GM12878 (cell line): ENCODE results near the gene RREB1. TPM values are rescaled to one million over a fixed set of nuclear protein-coding genes. Genes with fewer than 3 reads are reported as not detected.

Experiments used
- ATAC-seq: fragments of 200-7000 bp; cut with Tn5 transposase; 3 replicates; pipeline ENCODE4 v1.9.1; 2020; ENCODE audit warnings: mild to moderate bottlenecking, moderate library complexity
- BruUV-seq: library from RNA; stranded (reverse); fragments of 400-500 nt; replicated peaks from 2 replicates; lab custom pipeline; 2021; lab: Mats Ljungman, UMichigan
- CTCF ChIA-PET: fragments of 300-600 bp; sonication (Branson Sonifier 250); formaldehyde crosslinking; extraction: SDS; loops from one replicate; lab custom pipeline; 2021; ENCODE audit warnings: inconsistent platforms; lab: Yijun Ruan, JAX
- POLR2A ChIA-PET: fragments of 350-600 bp; formaldehyde crosslinking; extraction: SDS; loops from one replicate; lab custom pipeline; 2021; ENCODE audit warnings: inconsistent platforms; lab: Charles Lee
- RAD21 ChIA-PET: fragments of 300-600 bp; sonication (Branson Sonifier 250); formaldehyde crosslinking; loops from one replicate; lab custom pipeline; 2023; ENCODE audit warnings: antibody characterized with exemption; ENCODE audit not compliant: unreplicated experiment; lab: Charles Lee
- SMC1A ChIA-PET: fragments of 300-600 bp; sonication (Branson Sonifier 250); formaldehyde crosslinking; loops from one replicate; lab custom pipeline; 2023; ENCODE audit not compliant: unreplicated experiment, uncharacterized antibody; lab: Charles Lee
- DNase-seq: peaks from one replicate; pipeline ENCODE4 v3.0.0-alpha.2; 2011; ENCODE audit warnings: low read depth, low spot score
- FAIRE-seq: peaks from 3 replicates; lab custom pipeline; 2011; peaks lifted over from hg19 to GRCh38; lab: Jason Lieb, UNC
- H2AFZ ChIP-seq: 2 replicates; pipeline ENCODE4 v1.6.0; 2011; ENCODE audit warnings: low read depth, low read length, control low read depth; ENCODE audit not compliant: control insufficient read depth
- H3K27ac ChIP-seq: 2 replicates; pipeline ENCODE4 v1.5.1; 2011; ENCODE audit warnings: control low read depth; ENCODE audit not compliant: control insufficient read depth, insufficient read depth
- H3K27me3 ChIP-seq, 2 experiments: replicated peaks in 1 of 2; 2 replicates each; pipeline versions ENCODE4 v1.6.0 to v1.6.1; 2011; ENCODE audit warnings: low read length in 1 of 2; ENCODE audit not compliant: control insufficient read depth in 2 of 2, insufficient read depth in 2 of 2
- H3K36me3 ChIP-seq, 2 experiments: 2 replicates each; pipeline ENCODE4 v1.5.1; 2011; ENCODE audit warnings: low read length in 1 of 2; ENCODE audit not compliant: control insufficient read depth in 2 of 2, insufficient read depth in 2 of 2
- H3K4me1 ChIP-seq: 2 replicates; pipeline ENCODE4 v1.6.1; 2011; ENCODE audit warnings: mild to moderate bottlenecking, low read length, moderate library complexity, mixed read lengths; ENCODE audit not compliant: control insufficient read depth, insufficient read depth
- H3K4me2 ChIP-seq: 2 replicates; pipeline ENCODE4 v1.6.0; 2011; ENCODE audit warnings: control low read depth; ENCODE audit not compliant: control insufficient read depth, insufficient read depth
- H3K4me3 ChIP-seq: fragments of 200-600 bp; sonication (generic); 2 replicates; pipeline ENCODE4 v1.5.1; 2016
- H3K79me2 ChIP-seq: 2 replicates; pipeline ENCODE4 v1.6.0; 2011; ENCODE audit warnings: low read length; ENCODE audit not compliant: control insufficient read depth, insufficient read depth
- H3K9ac ChIP-seq: 2 replicates; pipeline ENCODE4 v1.8.0; 2011; ENCODE audit warnings: low read length, control low read depth, mixed read lengths; ENCODE audit not compliant: control insufficient read depth, insufficient read depth
- H3K9me3 ChIP-seq: replicated peaks from 3 replicates; pipeline ENCODE4 v1.5.1; 2011; ENCODE audit warnings: mild to moderate bottlenecking, low read length; ENCODE audit not compliant: control insufficient read depth, insufficient read depth
- H4K20me1 ChIP-seq: 2 replicates; pipeline ENCODE4 v1.6.0; 2011; ENCODE audit not compliant: control insufficient read depth, insufficient read depth
- ASH2L ChIP-seq: fragments of 300-600, 200-600 bp; sonication (generic); IDR thresholded peaks from 2 replicates; pipeline ENCODE4 v1.6.1; 2017; ENCODE audit warnings: low read depth, mild to moderate bottlenecking, borderline replicate concordance
- ATF3 ChIP-seq: IDR thresholded peaks from 2 replicates; pipeline ENCODE4 v1.6.1; 2011; ENCODE audit warnings: low read depth, mild to moderate bottlenecking, low read length, moderate library complexity, borderline replicate concordance; ENCODE audit errors: extremely low read depth
- CBX3 ChIP-seq: fragments of 200-600 bp; sonication (generic); IDR thresholded peaks from 2 replicates; pipeline ENCODE4 v1.6.1; 2016; ENCODE audit warnings: low read depth, borderline replicate concordance
- ELK1 ChIP-seq: IDR thresholded peaks from 2 replicates; pipeline ENCODE4 v1.6.1; 2012; ENCODE audit warnings: low read depth, low read length, improper control_type of control experiment
- KLF5 ChIP-seq: fragments of 450-650 bp; IDR thresholded peaks from 2 replicates; pipeline ENCODE4 v1.6.1; 2014; ENCODE audit warnings: mild to moderate bottlenecking; ENCODE audit not compliant: partially characterized antibody
- MAX ChIP-seq: IDR thresholded peaks from 2 replicates; pipeline ENCODE4 v1.6.1; 2012; ENCODE audit warnings: low read depth, low read length, improper control_type of control experiment
- MTA3 ChIP-seq: IDR thresholded peaks from 2 replicates; pipeline ENCODE4 v1.6.1; 2012; ENCODE audit warnings: low read length, inconsistent platforms, borderline replicate concordance
- NFIC ChIP-seq: IDR thresholded peaks from 2 replicates; pipeline ENCODE4 v1.6.1; 2012; ENCODE audit warnings: low read depth, mild to moderate bottlenecking, inconsistent platforms, low read length, moderate library complexity
- POLR2AphosphoS2 ChIP-seq: IDR thresholded peaks from 2 replicates; pipeline ENCODE4 v1.6.1; 2011; ENCODE audit warnings: low read depth, mild to moderate bottlenecking, low read length, improper control_type of control experiment, moderate library complexity
- RAD21 ChIP-seq: IDR thresholded peaks from 2 replicates; pipeline ENCODE4 v1.6.1; 2011; ENCODE audit warnings: mild to moderate bottlenecking, low read depth, low read length, moderate library complexity; ENCODE audit not compliant: insufficient read depth
- RAD51 ChIP-seq: fragments of 450-650 bp; IDR thresholded peaks from 2 replicates; pipeline ENCODE4 v1.6.1; 2016; ENCODE audit warnings: moderate library complexity, mild to moderate bottlenecking, inconsistent platforms
- RUNX3 ChIP-seq: IDR thresholded peaks from 2 replicates; pipeline ENCODE4 v1.6.1; 2012; ENCODE audit warnings: low read length, inconsistent platforms
- SIN3A ChIP-seq: IDR thresholded peaks from 2 replicates; pipeline ENCODE4 v1.6.1; 2012; ENCODE audit warnings: low read depth, low read length, improper control_type of control experiment
- ZNF384 ChIP-seq: IDR thresholded peaks from 2 replicates; pipeline ENCODE4 v1.6.1; 2012; ENCODE audit warnings: low read depth, mild to moderate bottlenecking, low read length, improper control_type of control experiment, borderline replicate concordance
- ZSCAN29 ChIP-seq: fragments of 450-650 bp; IDR thresholded peaks from 2 replicates; pipeline ENCODE4 v1.6.1; 2017; ENCODE audit warnings: mild to moderate bottlenecking, moderate library complexity
- WGBS: methylation state at CpG from one replicate; pipeline ENCODE4 v1.1.6; 2016; ENCODE audit warnings: low lambda C conversion rate; ENCODE audit not compliant: insufficient replicate concordance, insufficient coverage; ENCODE audit errors: missing lambda C conversion rate; 5-methylcytosine and 5-hydroxymethylcytosine counted together
- in situ Hi-C: fragments of 300-500 bp; cut with MboI; formaldehyde crosslinking; loops from 9 replicates; pipeline ENCODE4 v1.14.3; 2018; ENCODE audit warnings: mixed read lengths
- intact Hi-C: fragments of 100-400 bp; cut with micrococcal nuclease; formaldehyde crosslinking; loops from one replicate; pipeline ENCODE4 v1.14.2; 2022; ENCODE audit not compliant: unreplicated experiment
- polyA plus RNA-seq, 11 experiments: library from polyadenylated mRNA; depleted of rRNA in 4 of 11; unstranded in 6 of 11; stranded (reverse) in 5 of 11; fragments of >200 nt; fragmentation: Nextera tagmentation in 4 of 11; fragmentation: Illumina TruSeq in 1 of 11; extraction: Ambion mirVana in 4 of 11; extraction: Trizol in 1 of 11; gene quantifications; 1 replicate in 1 of 11; 2 replicates in 10 of 11; pipeline versions ENCODE4 v1.2.1 to v1.2.3, GENCODE V29; 2011 to 2016; ENCODE audit warnings: inconsistent platforms in 2 of 11, missing spikeins in 2 of 11, low read depth in 1 of 11
- total RNA-seq, 4 experiments: library from RNA; depleted of rRNA in 3 of 4; stranded (reverse); fragments of >200 nt in 3 of 4; fragmentation: Illumina TruSeq in 1 of 4; extraction: Trizol in 1 of 4; gene quantifications; 2 replicates each; pipeline versions ENCODE4 v1.2.1 to v1.2.3, GENCODE V29; 2013 to 2021
- TF ChIP-seq, protein P1 (sequence below): IDR thresholded peaks from 2 replicates; pipeline ENCODE4 v1.6.1; 2011; ENCODE audit warnings: low read depth, low read length, improper control_type of control experiment, borderline replicate concordance

The RREB1 gene
- total and polyA plus RNA-seq, 10 of the 15 experiments (the other 5 are each of a cell fraction or from before 2014, with no cell fraction given), result 1.9 to 30.3 (median 8.6) TPM

DNA sequence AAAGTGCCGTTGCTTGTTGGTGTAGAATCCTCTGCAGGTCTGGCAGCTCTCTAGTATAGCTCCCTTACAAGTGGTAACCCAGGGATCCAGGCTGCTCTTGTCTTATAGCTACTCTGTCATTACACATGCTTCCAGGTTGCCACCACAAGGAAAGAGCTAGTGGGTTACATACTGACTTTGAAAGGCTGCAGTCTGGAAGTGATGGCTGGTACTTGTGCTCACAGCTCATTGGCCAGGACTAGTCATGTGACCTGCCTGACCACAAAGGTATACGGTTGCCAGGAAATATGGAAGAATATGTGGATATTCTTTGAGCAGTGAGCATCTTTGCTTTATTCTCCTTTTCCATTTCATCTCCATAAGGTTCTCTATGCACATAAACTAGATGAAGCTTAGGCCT, 46.0 kb downstream of the RREB1 start (continued):
- TF ChIP-seq RAD51, result peak; percentile 80; the same call in 1 of the 2 replicates
- TF ChIP-seq, protein P1, sequence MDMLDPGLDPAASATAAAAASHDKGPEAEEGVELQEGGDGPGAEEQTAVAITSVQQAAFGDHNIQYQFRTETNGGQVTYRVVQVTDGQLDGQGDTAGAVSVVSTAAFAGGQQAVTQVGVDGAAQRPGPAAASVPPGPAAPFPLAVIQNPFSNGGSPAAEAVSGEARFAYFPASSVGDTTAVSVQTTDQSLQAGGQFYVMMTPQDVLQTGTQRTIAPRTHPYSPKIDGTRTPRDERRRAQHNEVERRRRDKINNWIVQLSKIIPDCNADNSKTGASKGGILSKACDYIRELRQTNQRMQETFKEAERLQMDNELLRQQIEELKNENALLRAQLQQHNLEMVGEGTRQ, result peak; percentile 3; the same call in 1 of the 2 replicates
- TF ChIP-seq NFIC, result no peak
- TF ChIP-seq RUNX3, result peak; percentile 46

GRCh38 chr6:7154341-7155139, 46.8 kb downstream of the RREB1 start:
- H3K27ac ChIP-seq, result peak overlapping the region; percentile 93
- 1% methylated on average over 13 of the region's 13 CpGs for WGBS
- DNase-seq (peak; percentile 80), FAIRE-seq (no peak), ATAC-seq (peak; percentile 84)
- H4K20me1 ChIP-seq, result no peaks in the 10 kb centered on the region
- H3K79me2 ChIP-seq, result peaks cover 89% of the 10 kb centered on the region
- in situ Hi-C loops, result no loop called here
- BruUV-seq, result no TSS peak
- peak overlapping the region; percentile 62 for H3K9ac ChIP-seq
- ChIA-PET SMC1A (interaction anchor here (0.6 to 8.4 kb wide), 17 partner anchors 10 to 368 kb away, joined by 3 to 256 read pairs (median 7); no protein-coding TSS in a partner anchor), CTCF (interaction anchor here (0.8 to 8.2 kb wide), 8 partner anchors 9 to 469 kb away, joined by 3 to 63 read pairs (median 8); no protein-coding TSS in a partner anchor), RAD21 (interaction anchor here (0.6 to 6.2 kb wide), 16 partner anchors 10 to 241 kb away, joined by 3 to 87 read pairs (median 8); no protein-coding TSS in a partner anchor), POLR2A (interaction anchor here (1.1 to 5.8 kb wide), 9 partner anchors 8 to 81 kb away, joined by 3 to 63 read pairs (median 6); no protein-coding TSS in a partner anchor)
- no peak overlapping the region for H2AFZ ChIP-seq
- no peaks in the 10 kb centered on the region for H3K27me3 ChIP-seq
- H3K9me3 ChIP-seq, result no peaks in the 10 kb centered on the region
- peaks cover 80% of the 10 kb centered on the region for H3K4me1 ChIP-seq
- H3K4me2 ChIP-seq, result peak overlapping the region; percentile 99
- peaks cover 0 to 2% of the 10 kb centered on the region in 2 experiments for H3K36me3 ChIP-seq
- intact Hi-C loops, result loop anchor here (1.0 to 10.0 kb wide), 6 partner anchors 17 to 567 kb away; partner anchors contain the start of genes LY86 and RREB1
- peak overlapping the region; percentile 58; the same call in 1 of the 2 replicates for H3K4me3 ChIP-seq
- TF ChIP-seq MAX, result no peak
- TF ChIP-seq ZSCAN29, result no peak
- TF ChIP-seq ZNF384, result no peak
- TF ChIP-seq KLF5, result no peak
- TF ChIP-seq ATF3, result no peak
- no peak for TF ChIP-seq RAD21
- no peak for TF ChIP-seq CBX3
- no peak for TF ChIP-seq ELK1
- TF ChIP-seq ASH2L, result 0 out of 2 replicates have a peak, but pooled peaks have one; percentile 81
- 0 out of 2 replicates have a peak, but pooled peaks have one; percentile 54 for TF ChIP-seq MTA3
- no peak for TF ChIP-seq POLR2AphosphoS2
- 0 out of 2 replicates have a peak, but pooled peaks have one; percentile 20 for TF ChIP-seq SIN3A
